SK-N-SH treated with all-trans-retinoic acid at 6 μM for 48 hours (cell line): ENCODE measurements around the gene SORCS1.

Source experiments
- ATAC-seq: fragments of 200-7000 bp; cut with Tn5 transposase; 3 replicates; pipeline ENCODE4 v1.9.1; 2020; ENCODE audit warnings: mild to moderate bottlenecking, moderate library complexity
- ARNTL ChIP-seq: fragments of 450-650 bp; formaldehyde crosslinking; IDR thresholded peaks from 2 replicates; pipeline ENCODE4 v1.5.0; 2020; ENCODE audit warnings: low read depth, mild to moderate bottlenecking, moderate library complexity, borderline replicate concordance
- CSDC2 ChIP-seq: fragments of 250-450 bp; sonication (Bioruptor Pico); IDR thresholded peaks from 2 replicates; pipeline ENCODE4 v1.5.0; 2020; ENCODE audit warnings: mild to moderate bottlenecking, moderate library complexity
- ESRRG ChIP-seq: fragments of 250-450 bp; sonication (Bioruptor Pico); IDR thresholded peaks from 2 replicates; pipeline ENCODE4 v1.6.1; 2021; ENCODE audit warnings: mild to moderate bottlenecking
- GLIS3 ChIP-seq: fragments of 250-450 bp; sonication (Bioruptor Pico); IDR thresholded peaks from 2 replicates; pipeline ENCODE4 v1.5.0; 2020; ENCODE audit warnings: mild to moderate bottlenecking, moderate library complexity
- ISL1 ChIP-seq: fragments of 250-450 bp; sonication (Bioruptor Pico); IDR thresholded peaks from 2 replicates; pipeline ENCODE4 v2.1.2; 2022; ENCODE audit warnings: mild to moderate bottlenecking, moderate library complexity
- OSR1 ChIP-seq: fragments of 250-450 bp; sonication (Bioruptor Pico); IDR thresholded peaks from 2 replicates; pipeline ENCODE4 v1.8.0; 2022; ENCODE audit warnings: moderate library complexity, mild to moderate bottlenecking, inconsistent platforms
- PPARA ChIP-seq: fragments of 250-450 bp; sonication (Bioruptor Pico); IDR thresholded peaks from 2 replicates; pipeline ENCODE4 v1.5.0; 2020; ENCODE audit warnings: mild to moderate bottlenecking, borderline replicate concordance
- RARB ChIP-seq: fragments of 250-450 bp; sonication (Bioruptor Pico); IDR thresholded peaks from 2 replicates; pipeline ENCODE4 v1.8.0; 2021; ENCODE audit warnings: mild to moderate bottlenecking, moderate library complexity
- SNAI2 ChIP-seq: fragments of 250-450 bp; sonication (Bioruptor Pico); IDR thresholded peaks from 2 replicates; pipeline ENCODE4 v1.5.0; 2020; ENCODE audit warnings: mild to moderate bottlenecking, moderate library complexity
- TCF4 ChIP-seq: fragments of 250-450 bp; sonication (Bioruptor Pico); IDR thresholded peaks from 2 replicates; pipeline ENCODE4 v1.8.0; 2021; ENCODE audit warnings: mild to moderate bottlenecking, moderate library complexity, borderline replicate concordance
- TOX ChIP-seq: fragments of 250-450 bp; sonication (Bioruptor Pico); IDR thresholded peaks from 2 replicates; pipeline ENCODE4 v1.8.0; 2021; ENCODE audit warnings: mild to moderate bottlenecking, moderate library complexity, borderline replicate concordance
- ZC3H10 ChIP-seq: fragments of 250-450 bp; sonication (Bioruptor Pico); IDR thresholded peaks from 2 replicates; pipeline ENCODE4 v1.5.1; 2021; ENCODE audit warnings: mild to moderate bottlenecking, moderate library complexity
- ZFP3 ChIP-seq: fragments of 250-450 bp; sonication (Bioruptor Pico); IDR thresholded peaks from 2 replicates; pipeline ENCODE4 v1.5.0; 2020; ENCODE audit warnings: mild to moderate bottlenecking, moderate library complexity
- ZFP30 ChIP-seq: fragments of 450-650 bp; formaldehyde crosslinking; IDR thresholded peaks from 2 replicates; pipeline ENCODE4 v1.5.0; 2022; ENCODE audit warnings: mild to moderate bottlenecking, moderate library complexity
- ZNF565 ChIP-seq: fragments of 450-650 bp; formaldehyde crosslinking; conservative IDR thresholded peaks from 2 replicates; pipeline ENCODE4 v1.5.0; 2020; ENCODE audit warnings: low read depth, mild to moderate bottlenecking, moderate library complexity
- ZNF70 ChIP-seq: fragments of 450-650 bp; formaldehyde crosslinking; IDR thresholded peaks from 2 replicates; pipeline ENCODE4 v1.5.0; 2020; ENCODE audit warnings: mild to moderate bottlenecking, moderate library complexity
- ZNF8 ChIP-seq: fragments of 450-650 bp; formaldehyde crosslinking; IDR thresholded peaks from 2 replicates; pipeline ENCODE4 v1.5.0; 2020; ENCODE audit warnings: mild to moderate bottlenecking, moderate library complexity
- TF ChIP-seq, protein P1 (sequence below): fragments of 250-450 bp; sonication (Bioruptor Pico); IDR thresholded peaks from 2 replicates; pipeline ENCODE4 v1.8.0; 2021; ENCODE audit warnings: low read depth, mild to moderate bottlenecking, moderate library complexity, borderline replicate concordance
- TF ChIP-seq, protein P2 (sequence below): fragments of 250-450 bp; sonication (Bioruptor Pico); IDR thresholded peaks from 2 replicates; pipeline ENCODE4 v1.5.1; 2020; ENCODE audit warnings: low read depth, mild to moderate bottlenecking, moderate library complexity
- TF ChIP-seq, protein P3 (sequence below): fragments of 250-450 bp; sonication (Bioruptor Pico); IDR thresholded peaks from 2 replicates; pipeline ENCODE4 v1.5.1; 2021; ENCODE audit warnings: mild to moderate bottlenecking, moderate library complexity
- TF ChIP-seq, protein P4 (sequence below): fragments of 250-450 bp; sonication (Bioruptor Pico); IDR thresholded peaks from 2 replicates; pipeline ENCODE4 v1.8.0; 2020; ENCODE audit warnings: mild to moderate bottlenecking, moderate library complexity, borderline replicate concordance
- TF ChIP-seq, protein P5 (sequence below): fragments of 250-450 bp; sonication (Bioruptor Pico); IDR thresholded peaks from 2 replicates; pipeline ENCODE4 v1.5.0; 2020; ENCODE audit warnings: mild to moderate bottlenecking, moderate library complexity

SORCS1 gene

DNA sequence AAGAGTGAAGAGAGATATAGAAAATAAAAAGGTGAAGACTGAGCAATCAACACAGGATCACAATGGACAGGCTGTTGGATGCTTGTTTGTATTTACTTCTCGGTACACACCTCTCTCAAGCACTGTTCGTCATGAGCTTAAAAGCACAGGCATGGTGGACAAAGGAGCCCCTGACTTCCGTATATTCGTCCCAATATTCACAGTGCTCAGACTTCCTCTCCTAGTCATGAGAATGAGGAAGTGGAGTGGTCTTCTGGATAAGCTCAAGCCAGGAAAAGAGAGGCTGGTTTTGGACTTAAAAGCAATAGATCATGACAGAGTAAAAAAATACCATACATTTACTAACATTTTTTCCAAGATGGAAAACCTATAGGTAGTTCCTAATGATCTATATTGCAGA, 172.5 kb downstream of the SORCS1 start:
- ATAC-seq, result no peak
- no peak for TF ChIP-seq ZNF565
- TF ChIP-seq, protein P1, sequence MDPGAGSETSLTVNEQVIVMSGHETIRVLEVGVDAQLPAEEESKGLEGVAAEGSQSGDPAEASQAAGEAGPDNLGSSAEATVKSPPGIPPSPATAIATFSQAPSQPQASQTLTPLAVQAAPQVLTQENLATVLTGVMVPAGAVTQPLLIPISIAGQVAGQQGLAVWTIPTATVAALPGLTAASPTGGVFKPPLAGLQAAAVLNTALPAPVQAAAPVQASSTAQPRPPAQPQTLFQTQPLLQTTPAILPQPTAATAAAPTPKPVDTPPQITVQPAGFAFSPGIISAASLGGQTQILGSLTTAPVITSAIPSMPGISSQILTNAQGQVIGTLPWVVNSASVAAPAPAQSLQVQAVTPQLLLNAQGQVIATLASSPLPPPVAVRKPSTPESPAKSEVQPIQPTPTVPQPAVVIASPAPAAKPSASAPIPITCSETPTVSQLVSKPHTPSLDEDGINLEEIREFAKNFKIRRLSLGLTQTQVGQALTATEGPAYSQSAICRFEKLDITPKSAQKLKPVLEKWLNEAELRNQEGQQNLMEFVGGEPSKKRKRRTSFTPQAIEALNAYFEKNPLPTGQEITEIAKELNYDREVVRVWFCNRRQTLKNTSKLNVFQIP, result no peak
- TF ChIP-seq TOX (CRISPR knock-in tag), result no peak
- no peak for TF ChIP-seq ISL1 (CRISPR knock-in tag)
- TF ChIP-seq ARNTL, result no peak
- TF ChIP-seq ZNF70 (CRISPR knock-in tag), result no peak
- TF ChIP-seq, protein P2, sequence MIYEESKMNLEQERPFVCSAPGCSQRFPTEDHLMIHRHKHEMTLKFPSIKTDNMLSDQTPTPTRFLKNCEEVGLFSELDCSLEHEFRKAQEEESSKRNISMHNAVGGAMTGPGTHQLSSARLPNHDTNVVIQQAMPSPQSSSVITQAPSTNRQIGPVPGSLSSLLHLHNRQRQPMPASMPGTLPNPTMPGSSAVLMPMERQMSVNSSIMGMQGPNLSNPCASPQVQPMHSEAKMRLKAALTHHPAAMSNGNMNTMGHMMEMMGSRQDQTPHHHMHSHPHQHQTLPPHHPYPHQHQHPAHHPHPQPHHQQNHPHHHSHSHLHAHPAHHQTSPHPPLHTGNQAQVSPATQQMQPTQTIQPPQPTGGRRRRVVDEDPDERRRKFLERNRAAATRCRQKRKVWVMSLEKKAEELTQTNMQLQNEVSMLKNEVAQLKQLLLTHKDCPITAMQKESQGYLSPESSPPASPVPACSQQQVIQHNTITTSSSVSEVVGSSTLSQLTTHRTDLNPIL (CRISPR knock-in tag), result no peak
- no peak for TF ChIP-seq ZFP3 (CRISPR knock-in tag)
- TF ChIP-seq, protein P3, sequence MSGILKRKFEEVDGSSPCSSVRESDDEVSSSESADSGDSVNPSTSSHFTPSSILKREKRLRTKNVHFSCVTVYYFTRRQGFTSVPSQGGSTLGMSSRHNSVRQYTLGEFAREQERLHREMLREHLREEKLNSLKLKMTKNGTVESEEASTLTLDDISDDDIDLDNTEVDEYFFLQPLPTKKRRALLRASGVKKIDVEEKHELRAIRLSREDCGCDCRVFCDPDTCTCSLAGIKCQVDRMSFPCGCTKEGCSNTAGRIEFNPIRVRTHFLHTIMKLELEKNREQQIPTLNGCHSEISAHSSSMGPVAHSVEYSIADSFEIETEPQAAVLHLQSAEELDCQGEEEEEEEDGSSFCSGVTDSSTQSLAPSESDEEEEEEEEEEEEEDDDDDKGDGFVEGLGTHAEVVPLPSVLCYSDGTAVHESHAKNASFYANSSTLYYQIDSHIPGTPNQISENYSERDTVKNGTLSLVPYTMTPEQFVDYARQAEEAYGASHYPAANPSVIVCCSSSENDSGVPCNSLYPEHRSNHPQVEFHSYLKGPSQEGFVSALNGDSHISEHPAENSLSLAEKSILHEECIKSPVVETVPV (CRISPR knock-in tag), result no peak
- no peak for TF ChIP-seq ZC3H10 (CRISPR knock-in tag)
- TF ChIP-seq RARB, result no peak
- TF ChIP-seq ESRRG, result no peak
- no peak for TF ChIP-seq CSDC2 (CRISPR knock-in tag)
- no peak for TF ChIP-seq GLIS3 (CRISPR knock-in tag)
- TF ChIP-seq, protein P4, sequence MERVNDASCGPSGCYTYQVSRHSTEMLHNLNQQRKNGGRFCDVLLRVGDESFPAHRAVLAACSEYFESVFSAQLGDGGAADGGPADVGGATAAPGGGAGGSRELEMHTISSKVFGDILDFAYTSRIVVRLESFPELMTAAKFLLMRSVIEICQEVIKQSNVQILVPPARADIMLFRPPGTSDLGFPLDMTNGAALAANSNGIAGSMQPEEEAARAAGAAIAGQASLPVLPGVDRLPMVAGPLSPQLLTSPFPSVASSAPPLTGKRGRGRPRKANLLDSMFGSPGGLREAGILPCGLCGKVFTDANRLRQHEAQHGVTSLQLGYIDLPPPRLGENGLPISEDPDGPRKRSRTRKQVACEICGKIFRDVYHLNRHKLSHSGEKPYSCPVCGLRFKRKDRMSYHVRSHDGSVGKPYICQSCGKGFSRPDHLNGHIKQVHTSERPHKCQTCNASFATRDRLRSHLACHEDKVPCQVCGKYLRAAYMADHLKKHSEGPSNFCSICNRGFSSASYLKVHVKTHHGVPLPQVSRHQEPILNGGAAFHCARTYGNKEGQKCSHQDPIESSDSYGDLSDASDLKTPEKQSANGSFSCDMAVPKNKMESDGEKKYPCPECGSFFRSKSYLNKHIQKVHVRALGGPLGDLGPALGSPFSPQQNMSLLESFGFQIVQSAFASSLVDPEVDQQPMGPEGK (CRISPR knock-in tag), result no peak
- TF ChIP-seq SNAI2 (CRISPR knock-in tag), result no peak

DNA sequence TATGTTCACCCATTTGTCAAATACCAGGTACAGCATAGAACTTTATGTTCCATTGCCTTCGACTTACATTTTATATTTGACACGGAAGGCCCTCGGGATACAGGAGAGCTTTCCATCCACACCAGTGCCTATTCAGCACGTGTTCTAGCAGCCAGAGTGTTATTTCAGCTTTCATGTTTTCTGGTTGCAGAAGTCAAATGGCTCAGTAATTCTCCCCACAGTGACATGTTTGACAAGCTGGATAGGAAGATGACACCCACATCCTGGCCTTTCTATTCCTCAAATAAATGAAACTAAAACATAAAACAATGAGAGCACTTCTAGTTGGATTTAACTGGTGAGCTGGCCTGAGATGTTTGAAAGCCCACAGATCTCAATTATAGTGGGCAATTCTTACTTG, 173.4 kb downstream of the SORCS1 start:
- no peak for ATAC-seq
- TF ChIP-seq SNAI2 (CRISPR knock-in tag) (no peak), TCF4 (CRISPR knock-in tag) (no peak), GLIS3 (CRISPR knock-in tag) (no peak), ZC3H10 (CRISPR knock-in tag) (no peak), TOX (CRISPR knock-in tag) (no peak), ISL1 (CRISPR knock-in tag) (no peak), ZNF8 (CRISPR knock-in tag) (no peak), ZFP3 (CRISPR knock-in tag) (no peak), ZNF565 (no peak), RARB (no peak), ZFP30 (CRISPR knock-in tag) (no peak), PPARA (no peak), OSR1 (CRISPR knock-in tag) (no peak)
- TF ChIP-seq, protein P1, result no peak
- TF ChIP-seq, protein P5, sequence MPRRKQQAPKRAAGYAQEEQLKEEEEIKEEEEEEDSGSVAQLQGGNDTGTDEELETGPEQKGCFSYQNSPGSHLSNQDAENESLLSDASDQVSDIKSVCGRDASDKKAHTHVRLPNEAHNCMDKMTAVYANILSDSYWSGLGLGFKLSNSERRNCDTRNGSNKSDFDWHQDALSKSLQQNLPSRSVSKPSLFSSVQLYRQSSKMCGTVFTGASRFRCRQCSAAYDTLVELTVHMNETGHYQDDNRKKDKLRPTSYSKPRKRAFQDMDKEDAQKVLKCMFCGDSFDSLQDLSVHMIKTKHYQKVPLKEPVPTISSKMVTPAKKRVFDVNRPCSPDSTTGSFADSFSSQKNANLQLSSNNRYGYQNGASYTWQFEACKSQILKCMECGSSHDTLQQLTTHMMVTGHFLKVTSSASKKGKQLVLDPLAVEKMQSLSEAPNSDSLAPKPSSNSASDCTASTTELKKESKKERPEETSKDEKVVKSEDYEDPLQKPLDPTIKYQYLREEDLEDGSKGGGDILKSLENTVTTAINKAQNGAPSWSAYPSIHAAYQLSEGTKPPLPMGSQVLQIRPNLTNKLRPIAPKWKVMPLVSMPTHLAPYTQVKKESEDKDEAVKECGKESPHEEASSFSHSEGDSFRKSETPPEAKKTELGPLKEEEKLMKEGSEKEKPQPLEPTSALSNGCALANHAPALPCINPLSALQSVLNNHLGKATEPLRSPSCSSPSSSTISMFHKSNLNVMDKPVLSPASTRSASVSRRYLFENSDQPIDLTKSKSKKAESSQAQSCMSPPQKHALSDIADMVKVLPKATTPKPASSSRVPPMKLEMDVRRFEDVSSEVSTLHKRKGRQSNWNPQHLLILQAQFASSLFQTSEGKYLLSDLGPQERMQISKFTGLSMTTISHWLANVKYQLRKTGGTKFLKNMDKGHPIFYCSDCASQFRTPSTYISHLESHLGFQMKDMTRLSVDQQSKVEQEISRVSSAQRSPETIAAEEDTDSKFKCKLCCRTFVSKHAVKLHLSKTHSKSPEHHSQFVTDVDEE (CRISPR knock-in tag), result no peak
